NOMO-1 treated with dmso at 0.1 percent for 144 hours (cell line): ENCODE measurements around the gene SNX27.

ENCODE experiments used
- DNase-seq: peaks from one replicate; lab custom pipeline; 2025; ENCODE audit not compliant: unreplicated experiment; lab: John Stamatoyannopoulos, UW

Gene SNX27

DNA sequence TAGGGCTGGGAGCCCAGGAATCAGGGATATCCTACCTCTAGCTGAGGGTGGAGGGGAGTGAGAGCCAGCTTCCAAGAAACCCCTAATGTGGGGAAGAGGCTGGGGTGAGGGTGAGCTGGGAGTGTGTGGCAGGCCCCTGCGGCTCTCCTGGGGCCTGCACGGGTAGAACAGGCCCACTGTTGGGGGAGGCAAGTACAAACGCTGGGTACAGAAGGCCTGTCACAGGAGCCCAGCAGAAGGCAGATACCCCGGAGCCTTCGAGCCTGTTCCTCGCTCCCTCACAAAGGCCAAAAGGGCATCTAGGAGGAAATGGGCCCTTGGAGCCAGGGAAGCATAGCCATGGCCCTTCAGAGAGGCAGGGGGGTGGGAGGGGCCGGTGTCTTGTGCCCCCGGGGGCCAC is 91.1 kb downstream of the SNX27 start:
- DNase-seq: no peak

DNA sequence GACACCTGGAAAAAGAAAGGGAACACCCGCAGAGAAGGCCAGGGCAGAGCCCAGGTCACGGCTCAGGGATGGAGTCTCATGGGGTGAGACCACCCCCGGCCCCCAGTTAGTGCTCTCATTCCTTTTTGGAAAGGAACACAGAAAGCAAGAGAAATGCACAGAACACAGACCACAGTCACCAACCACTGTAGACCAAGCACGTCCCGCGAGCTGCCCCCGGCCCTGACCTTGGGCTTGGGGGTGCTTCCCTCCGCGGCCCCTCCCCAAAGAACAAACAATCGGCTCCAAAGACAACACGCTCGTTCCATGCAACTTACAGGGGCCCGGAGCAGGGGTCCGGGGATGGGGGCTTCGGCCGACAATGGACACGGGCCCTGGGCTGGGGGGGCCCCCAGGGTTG is 92.0 kb downstream of the SNX27 start:
- no peak for DNase-seq

DNA sequence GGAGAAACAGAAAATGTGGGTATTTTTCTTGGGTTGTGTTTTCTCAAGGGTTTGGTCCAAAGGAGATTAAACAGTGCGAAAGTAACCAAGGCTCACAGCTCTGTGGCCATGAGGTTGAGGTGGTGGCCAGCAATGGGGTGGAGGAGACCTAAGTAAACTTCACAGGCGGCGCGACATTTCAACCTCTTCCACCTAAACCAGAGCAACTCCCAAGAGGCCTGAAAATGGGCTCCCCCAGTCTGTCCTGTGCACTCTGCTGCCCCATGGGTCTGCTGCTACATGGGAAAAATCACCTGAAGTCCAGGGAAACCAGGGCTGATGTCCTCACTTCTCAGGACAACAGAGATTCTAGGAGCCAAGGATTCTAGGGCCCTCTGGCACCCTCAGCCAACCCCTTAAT is 92.4 kb downstream of the SNX27 start:
- no peak for DNase-seq

GRCh38 chr1:151705146-151705545 is 93.3 kb downstream of the SNX27 start:
- no peak for DNase-seq

- DNase-seq: no peak
These were observed 94.1 kb downstream of the SNX27 start for GRCh38 chr1:151705753-151706463.

- no peak for DNase-seq
These were observed 94.9 kb downstream of the SNX27 start for GRCh38 chr1:151706464-151707415.

- no peak for DNase-seq
These were observed 95.8 kb downstream of the SNX27 start for GRCh38 chr1:151707541-151708065.

- no peak for DNase-seq
These were observed 97.0 kb downstream of the SNX27 start for GRCh38 chr1:151708891-151709290.

DNA sequence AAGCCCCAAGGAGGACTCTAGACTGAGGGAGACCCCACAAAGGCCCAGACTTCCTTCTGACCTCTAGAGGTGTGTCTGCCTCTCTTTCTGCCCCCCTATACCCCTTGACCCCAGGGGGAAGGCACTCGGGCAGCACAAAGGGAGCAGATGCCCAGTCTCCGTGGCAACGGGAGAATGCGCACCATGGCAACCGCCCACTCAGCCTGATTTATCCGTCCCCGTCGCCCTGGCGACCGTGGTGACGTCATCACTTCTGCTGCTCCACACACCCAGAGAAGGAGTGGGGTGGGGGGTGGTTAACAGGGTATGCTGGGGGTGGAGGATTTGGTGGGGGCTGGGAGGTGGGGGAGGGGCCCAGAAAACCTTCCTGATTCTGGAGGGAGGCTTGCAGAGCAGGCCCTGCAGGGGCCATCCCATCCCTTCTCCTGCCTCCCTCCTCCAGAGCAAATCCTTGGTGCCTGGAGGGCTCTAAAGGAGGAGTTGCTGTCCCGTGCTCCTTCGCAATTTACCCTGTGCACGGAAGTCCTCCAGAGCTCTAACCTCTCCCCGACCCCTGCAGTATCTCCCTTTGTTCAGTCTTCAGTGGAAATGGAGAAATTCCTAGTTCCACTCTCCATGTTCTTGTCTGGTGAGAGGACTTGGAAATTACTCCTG is 98.5 kb downstream of the SNX27 start:
- no peak for DNase-seq

- no peak for DNase-seq
These were observed 99.4 kb downstream of the SNX27 start for GRCh38 chr1:151711044-151711800.

- no peak for DNase-seq
These were observed 100.1 kb downstream of the SNX27 start for GRCh38 chr1:151711951-151712350.

DNA sequence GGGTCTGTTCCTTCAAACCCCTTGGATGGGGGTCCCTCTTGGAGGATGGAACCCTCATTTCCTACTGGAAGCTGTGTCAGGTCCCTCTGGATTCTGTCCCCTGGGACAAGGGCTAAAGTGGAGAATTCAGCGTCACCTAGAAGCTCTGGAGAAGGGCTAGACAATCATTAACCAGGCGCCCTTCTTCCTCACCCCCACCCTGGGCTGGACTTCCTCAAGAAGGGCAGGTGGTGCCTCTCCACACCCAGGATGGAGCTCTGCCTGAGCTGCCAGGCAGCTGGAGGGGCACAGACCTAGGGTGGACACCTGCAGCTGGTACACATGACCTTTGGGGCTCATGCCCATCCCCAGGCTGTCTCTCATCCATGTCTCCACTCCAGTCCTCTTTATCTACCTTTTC is 101.2 kb downstream of the SNX27 start:
- DNase-seq: no peak

- DNase-seq: no peak
These were observed 102.0 kb downstream of the SNX27 start for GRCh38 chr1:151713874-151714273.

- DNase-seq: no peak
These were observed 103.2 kb downstream of the SNX27 start for GRCh38 chr1:151714820-151715725.

DNA sequence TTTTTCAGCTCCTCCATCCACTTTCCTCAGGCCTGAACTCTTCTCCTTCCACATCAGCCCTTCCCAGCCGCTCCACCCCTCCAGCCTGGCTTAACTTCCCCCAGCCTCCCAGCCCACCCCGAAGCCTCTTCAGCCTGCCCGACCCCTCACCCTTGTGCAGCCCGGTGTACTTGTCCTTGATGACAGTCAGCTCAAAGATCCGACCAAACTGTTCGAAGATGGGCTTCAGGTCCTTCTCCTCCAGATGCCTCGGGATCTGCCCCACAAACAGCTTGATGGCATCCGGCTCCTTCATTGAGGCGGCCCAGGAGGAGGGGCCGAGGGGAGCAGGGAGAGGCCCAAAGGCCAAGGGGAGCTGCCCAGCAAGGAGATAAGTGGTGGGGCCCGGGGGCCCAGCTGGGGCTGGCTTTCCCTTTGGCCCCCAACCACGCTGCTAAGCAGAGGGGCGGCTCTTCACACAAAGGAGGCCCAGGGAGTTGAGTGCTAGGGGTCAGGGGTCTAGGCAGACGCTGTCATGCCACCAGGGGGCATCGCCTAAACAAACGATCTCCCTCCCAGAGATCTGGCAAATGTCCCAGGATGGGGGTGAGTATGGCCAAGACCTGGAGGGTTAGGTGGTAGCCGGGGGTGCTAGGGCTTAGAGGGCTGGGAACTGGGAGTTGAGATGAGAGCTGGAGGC is 104.0 kb downstream of the SNX27 start:
- no peak for DNase-seq

DNA sequence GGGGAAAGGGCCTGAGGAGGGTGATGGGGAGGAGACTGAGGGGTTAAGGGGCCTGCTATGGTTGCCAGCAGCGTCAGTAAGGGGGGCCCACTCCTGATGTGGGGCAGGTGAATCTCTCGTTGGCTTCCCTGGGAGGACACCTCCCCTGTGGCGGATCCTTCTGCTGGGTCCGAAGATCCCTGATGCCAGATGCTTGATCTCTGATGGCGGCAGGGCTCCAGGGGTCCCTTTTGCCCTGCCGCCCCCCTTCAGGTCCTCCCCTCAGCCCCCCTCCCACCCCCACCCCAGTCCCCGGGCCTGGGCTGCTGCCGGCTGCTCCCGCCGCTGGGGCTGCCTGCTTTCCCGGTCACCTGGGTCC is 104.5 kb downstream of the SNX27 start:
- DNase-seq: no peak

- DNase-seq: no peak
These were observed 105.2 kb downstream of the SNX27 start, which contains the start of gene CELF3 for GRCh38 chr1:151716771-151717631. Gene CELF3 (minus strand): TSS chr1:151716803. CDS start chr1:151716020, 783 bp downstream.

DNA sequence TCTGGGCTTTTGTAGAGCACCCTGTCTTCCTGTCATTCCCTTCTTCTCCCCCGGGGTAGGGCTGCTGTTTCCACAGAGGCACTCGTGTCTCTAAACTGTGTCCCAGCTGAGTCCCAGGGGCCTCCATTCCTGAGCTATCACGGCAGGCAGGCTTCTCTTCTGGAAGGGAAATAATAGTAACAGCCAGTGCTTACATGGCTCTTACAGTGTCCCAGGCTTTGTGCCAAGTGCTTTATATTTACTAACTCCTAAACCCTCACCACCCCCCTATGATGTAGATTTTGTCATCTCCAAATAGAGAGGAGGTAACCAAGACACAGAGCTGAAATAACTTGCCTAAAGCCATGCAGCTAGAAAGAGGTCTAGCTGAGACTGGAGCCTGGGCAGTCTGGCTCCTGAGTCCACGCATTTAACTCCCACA is 106.2 kb downstream of the SNX27 start:
- DNase-seq: no peak
